ENCODE data around the gene DUT.

DUT gene

DNA sequence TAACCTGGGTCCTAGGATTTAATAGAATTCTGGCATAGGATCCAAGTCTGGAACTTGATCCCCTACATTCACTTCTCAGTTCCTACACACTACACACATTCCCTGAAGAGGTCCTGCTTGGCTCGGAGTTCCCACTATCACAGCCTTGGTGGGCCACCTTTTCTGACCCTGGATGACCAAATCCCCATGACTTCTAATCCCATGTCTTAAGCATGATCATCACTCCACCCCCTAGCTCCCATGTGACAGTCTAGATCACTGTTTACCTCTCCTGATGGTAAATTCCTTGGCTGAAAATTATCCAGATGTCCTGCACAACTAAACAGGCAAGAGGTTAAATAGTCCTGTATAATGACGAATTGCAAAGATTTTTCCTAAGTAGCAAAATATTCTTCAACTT is 40.3 kb downstream of the DUT start:
- DNase-seq (ENCODE audit: low read depth in 2 of 2), result no peak

DNA sequence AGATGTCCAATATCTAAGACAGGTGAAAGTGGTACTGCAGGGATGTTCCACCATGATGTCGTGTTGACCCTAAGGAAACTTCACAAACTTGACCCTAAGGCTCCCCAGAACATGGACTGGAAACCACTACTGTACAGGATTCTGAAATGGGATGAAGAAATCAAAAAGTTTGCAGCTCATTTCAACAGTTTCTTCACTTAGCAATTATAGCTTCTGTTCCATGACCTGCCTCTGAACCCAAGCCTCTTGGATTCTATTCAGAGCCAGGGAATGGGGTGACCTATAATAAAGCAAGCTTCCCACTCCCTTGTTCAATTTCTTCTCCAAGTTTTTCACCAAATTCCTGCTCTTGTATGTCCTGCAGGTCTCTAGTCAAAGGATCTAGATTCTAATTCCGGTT is 40.7 kb downstream of the DUT start:
- no peak for DNase-seq (ENCODE audit: low read depth in 2 of 2)

DNA sequence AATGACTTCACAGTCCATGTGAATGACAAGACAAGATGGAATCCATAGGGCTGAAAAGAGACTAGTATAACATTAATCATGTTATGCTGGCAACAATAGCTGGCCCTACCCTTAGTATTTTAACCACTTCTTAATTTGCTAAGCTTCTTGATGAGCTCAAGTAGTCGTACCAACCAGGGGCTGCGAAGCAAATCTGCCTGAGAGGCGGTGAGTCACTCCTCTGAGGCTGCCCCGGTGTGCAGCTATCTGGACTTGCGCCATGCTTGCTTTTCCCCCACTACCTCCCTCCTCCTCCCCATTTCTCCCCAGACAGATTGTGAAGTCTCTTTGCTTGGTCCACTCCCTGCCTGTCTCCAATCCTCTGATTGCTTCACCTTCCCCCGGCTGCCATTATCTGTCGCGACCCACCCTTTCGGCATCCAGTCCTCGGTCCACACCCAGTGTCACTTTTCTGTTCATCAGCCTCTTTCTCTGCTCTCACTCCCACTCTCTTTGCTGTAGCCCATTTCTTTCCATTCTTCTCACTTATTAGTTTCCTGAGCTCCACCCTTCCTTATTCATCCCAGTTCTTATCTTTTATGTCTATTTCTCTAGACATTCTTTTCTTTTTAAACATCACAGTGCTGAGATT is 42.7 kb downstream of the DUT start:
- DNase-seq (ENCODE audit: low read depth in 2 of 2), result no peak

DNA sequence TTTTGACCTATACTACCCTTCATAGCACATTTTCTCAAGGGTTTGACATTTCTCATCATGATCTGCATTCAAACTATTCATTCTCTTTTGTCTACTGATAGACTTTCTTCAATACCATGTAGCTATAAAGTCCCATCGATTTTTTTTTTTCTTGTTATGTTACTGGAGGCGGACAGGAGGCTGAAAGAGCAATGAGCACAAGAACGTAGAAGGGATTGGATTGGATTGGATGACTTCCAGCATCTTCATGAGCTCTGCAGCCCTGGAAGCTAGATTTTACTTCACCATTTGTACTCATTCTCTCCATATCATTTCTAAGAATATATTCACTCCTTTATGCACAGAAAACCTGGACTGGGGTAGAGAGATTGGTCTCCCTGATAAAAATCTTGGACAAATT is 43.2 kb downstream of the DUT start:
- no peak for DNase-seq (ENCODE audit: low read depth in 2 of 2)

DNA sequence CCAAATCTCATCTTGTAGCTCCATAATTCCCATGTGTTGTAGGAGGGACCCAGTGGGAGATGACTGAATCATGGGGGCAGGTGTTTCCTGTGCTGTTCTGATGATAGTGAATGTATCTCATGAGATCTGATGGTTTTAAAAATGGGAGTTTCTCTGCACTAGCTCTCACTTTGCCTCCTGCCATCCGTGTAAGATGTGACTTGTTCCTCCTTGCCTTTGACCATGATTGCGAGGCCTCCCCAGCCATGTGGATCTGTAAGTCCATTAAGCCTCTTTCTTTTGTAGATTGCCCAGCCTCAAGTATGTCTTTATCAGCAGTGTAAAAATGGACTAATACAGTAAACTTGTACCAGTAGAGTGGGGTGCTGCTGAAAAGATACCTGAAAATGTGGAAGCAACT is 44.5 kb downstream of the DUT start:
- DNase-seq (ENCODE audit: low read depth in 2 of 2), result no peak

DNA sequence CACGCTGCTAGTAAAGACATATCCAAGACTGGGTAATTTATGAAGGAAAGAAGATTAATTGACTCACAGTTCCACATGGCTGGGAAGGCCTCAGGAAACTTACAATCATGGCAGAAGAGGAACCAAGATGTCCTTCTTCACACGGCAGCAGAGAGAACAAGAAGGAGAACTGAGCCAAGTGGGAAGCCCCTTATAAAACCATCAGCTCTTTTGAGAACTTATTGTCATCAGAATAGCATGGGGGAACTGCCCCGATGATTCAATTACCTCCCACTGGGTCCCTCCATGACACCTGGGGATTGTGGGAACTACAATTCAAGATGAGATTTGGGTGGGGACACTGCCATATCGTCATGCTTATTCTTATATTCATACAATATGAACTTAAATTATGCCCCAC is 49.0 kb downstream of the DUT start:
- no peak for DNase-seq (ENCODE audit: low read depth in 2 of 2)

DNA sequence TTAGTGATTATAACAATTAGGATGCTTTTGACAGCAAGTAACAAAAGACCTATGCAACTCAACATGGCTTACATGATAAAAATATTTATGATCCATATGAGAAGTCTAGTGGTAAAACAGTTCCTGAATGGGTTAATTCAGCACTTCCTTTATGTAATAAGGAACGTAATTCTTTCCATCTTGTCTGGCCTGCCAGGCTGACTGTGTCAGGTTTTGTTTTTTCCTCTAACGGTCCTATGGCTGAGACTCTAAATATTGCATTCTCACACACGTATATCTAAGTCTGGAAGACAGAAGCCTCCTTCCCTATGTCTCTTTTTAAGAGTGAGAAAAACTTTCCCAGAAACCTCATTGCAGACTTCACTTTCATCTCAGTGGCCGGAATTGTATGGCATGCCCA is 50.6 kb downstream of the DUT start:
- no peak for DNase-seq (ENCODE audit: low read depth in 2 of 2)

DNA sequence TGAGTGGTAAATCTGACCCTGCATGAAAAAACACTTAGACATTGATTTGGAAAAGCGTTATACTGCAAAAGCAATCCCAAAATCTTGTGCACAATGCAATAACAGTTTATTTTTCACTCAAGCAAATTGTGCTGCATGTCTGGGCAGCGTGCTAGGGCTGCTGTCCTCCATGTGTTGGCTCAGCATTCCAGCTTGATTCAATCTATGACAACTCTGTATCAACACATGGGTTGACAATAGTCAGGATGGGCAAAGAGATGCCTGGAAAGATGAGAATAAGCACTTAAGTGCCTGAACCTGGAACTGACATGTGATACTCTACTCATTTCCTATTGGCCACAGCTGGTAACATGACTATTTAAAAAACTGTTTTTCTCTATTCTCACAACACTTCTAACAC is 51.8 kb downstream of the DUT start:
- no peak for DNase-seq (ENCODE audit: low read depth in 2 of 2)

DNA sequence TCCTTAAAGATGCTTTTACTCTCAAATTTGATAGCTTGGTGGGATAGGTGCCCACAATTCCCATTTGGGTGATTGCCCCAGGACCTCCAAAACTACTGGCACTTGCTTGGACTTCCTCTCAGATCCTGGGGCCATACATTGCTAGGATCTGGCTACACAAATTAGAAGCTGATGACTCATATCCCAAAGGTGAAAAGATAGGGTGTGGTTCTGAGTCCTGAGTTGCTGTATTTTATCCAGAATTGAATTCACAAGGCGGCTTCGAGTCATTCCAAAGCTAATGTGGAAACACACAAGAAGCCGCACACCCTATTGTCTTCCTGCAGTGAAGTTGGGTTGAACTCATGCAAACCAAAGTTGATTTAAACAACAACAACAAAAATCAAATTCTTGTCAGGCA is 53.4 kb downstream of the DUT start:
- no peak for DNase-seq (ENCODE audit: low read depth in 2 of 2)

DNA sequence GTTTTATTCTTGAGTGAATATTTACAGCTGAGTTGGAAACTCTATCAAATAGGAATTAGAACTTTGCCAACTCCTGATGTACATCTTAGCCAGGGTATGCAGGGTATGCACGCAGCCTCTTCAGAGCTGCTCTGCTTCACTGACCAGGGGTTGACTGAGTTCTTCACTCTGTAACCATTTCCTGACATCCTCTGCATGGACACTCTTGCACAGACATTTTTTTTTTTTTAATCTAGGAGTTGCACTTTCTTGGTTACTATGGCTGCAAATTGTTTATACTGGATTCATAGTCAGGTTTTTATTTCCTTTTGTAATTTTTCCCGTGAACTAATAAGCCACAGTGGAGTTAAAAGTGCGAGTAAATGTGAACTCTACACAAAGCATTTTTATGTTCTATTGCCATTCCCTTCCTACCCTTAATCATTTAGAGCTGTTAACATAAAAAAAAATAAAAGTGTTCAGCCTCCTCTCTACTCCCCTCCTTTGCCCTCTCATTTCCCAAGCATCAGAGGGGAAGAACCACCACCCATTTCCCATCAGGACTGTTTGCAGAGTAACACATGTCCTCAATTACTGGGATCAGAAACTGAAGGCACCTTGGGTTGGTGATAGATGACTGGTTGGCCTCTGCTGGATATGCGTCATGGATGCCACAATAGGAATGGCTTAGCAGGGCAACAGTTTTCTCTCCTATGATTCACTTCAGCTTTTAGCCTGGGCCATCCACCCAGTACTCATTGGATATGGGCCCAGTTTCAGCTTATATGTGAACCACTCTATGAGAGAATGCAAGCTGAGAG is 54.0 kb downstream of the DUT start:
- DNase-seq (ENCODE audit: low read depth in 2 of 2), result no peak

DNA sequence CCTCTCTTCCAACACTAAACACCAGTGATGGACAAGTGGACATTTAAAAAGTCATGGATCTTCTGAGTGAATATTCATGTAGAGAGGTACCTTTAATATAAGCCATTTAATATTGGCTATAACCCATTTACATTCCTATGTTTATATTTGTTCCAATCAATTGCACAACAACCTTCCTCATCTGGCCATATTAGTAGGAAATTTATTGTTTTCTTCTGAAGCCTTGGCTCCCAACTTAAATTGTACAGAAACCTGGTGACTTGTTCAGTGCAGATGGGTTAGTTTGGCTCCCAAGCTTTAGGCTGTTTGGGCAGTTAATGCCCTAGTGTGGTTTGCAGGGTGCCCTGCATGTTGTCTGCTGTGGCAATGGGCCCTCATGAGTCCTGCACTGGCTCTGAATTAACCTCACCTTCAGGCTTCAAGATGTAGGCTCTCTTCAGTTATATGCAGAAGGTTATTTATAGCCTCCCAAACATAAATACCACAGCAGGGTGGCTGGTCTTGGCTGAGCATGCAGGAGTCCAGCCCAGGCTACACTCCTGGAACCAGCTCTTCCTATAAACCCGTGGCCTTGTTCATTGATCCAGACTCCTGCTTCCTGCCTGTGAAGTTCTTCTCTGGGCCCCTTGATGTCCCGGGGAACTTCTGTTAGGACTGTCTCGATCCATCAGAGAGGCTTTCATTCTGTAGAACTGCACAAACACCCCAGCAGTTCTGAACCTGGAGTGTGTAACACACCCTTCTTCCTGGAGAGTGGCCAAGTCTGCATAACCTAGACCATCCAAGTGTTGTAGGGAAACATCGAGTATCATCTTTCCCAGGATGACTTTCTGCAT is 57.0 kb downstream of the DUT start:
- DNase-seq (ENCODE audit: low read depth in 2 of 2), result no peak

DNA sequence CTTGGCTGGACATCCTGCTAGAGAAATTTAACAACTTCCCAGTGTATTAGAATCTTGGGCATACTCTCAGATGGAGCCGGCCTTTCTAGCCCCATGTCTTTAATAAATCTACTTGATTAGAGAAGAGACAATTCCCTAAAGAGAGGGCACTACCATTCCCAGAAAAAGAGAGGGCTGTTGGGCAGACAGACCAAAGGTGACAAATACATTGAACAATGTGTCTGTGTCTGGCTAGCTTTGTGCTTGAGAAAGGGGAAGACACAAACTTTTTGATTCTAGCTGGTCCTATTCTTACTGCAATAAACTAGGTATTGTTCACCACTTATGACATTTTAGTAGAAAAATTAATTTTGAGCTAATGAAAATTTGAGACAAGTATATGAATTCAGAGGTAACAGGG is 57.7 kb downstream of the DUT start:
- DNase-seq (ENCODE audit: low read depth in 2 of 2), result no peak

DNA sequence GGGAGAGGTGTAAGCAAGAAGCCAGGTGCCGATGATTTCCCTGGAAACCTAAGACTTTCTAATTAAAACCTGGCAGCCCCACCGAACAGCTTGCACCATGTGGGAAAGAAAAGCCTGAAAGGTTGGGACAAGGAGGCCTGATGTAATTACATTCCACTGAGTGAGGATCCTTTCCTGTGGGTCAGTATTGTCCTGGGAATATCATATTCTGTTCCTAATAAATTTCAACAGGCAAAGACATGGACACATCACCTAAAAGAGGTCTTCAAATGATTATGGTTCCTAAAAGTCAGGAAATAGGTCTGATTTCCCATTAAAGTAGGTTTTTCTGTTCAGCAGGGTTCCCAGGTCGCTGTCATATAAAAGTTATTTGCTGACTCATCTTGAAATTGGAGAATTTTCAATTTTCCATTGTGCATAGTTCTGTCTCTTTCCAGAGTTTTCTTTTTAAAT is 58.5 kb downstream of the DUT start:
- no peak for DNase-seq (ENCODE audit: low read depth in 2 of 2)

DNA sequence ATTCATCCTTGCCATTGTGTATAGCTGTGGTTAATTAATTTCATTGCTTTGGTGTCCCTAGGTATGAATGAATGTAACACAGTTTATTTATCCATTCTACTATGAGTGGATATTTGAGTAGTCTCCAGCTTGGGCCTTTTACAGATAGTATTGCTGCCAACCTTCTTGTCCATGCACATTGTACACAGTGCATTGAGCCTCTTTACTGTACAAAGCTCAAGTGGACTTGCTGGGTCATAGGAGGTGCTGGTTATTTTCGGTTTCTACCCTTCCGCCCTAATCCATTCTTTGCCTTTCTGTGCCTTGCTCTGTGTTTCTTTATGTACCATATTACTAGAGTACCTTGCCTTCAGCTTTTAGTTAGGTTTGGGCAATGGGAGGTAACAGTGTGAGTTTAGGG is 60.7 kb downstream of the DUT start:
- DNase-seq (ENCODE audit: low read depth in 2 of 2), result no peak

DNA sequence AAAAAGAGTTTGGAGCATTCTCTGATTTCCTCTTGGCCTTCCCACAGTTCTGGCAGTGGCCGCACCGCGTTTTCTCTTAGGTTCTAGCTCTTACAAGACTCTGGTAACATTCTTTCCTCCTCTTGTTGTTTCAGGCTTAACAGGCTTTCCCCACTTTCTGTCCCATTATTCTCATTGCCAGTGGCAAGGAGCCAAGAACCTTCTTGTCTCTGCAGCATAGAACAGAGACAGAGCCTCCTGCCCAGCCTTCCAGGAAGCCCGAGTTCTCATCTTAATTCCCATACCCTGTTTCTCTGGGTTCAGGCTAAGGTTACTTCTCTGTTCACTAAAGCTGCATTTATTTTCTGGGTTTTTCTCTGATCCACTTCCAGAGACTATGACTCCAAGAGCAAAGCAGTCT is 61.1 kb downstream of the DUT start:
- no peak for DNase-seq (ENCODE audit: low read depth in 2 of 2)
